ENCODE data around the gene ANGPTL5.

DNA sequence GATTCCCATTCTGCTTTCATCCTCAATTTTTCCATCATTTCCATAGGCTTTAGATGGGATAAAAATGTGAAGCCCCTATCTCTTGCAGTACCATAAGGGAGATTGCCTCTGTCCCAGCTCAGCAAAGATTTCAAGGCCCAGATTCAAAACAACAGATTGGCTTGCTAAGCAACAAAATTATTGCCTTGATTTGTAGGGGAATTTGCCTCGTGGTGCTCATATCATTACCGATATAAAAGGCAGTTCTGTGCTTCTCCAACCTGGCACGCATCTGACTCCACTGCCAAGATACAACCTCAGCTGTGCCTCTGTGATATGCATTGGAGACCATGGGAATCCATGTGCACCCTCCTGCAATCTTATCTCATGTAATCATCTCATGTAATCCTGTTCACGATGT is 26.6 kb downstream of the ANGPTL5 start:
- TF ChIP-seq POLR2A (IDR thresholded peaks at IDR 0.05): no peak
- TF ChIP-seq, protein P1, sequence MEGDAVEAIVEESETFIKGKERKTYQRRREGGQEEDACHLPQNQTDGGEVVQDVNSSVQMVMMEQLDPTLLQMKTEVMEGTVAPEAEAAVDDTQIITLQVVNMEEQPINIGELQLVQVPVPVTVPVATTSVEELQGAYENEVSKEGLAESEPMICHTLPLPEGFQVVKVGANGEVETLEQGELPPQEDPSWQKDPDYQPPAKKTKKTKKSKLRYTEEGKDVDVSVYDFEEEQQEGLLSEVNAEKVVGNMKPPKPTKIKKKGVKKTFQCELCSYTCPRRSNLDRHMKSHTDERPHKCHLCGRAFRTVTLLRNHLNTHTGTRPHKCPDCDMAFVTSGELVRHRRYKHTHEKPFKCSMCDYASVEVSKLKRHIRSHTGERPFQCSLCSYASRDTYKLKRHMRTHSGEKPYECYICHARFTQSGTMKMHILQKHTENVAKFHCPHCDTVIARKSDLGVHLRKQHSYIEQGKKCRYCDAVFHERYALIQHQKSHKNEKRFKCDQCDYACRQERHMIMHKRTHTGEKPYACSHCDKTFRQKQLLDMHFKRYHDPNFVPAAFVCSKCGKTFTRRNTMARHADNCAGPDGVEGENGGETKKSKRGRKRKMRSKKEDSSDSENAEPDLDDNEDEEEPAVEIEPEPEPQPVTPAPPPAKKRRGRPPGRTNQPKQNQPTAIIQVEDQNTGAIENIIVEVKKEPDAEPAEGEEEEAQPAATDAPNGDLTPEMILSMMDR (IDR thresholded peaks at IDR 0.05): no peak
